A673 (cell line): Measurements from ENCODE around the gene AQP12B. TPM values are rescaled to one million over a fixed set of nuclear protein-coding genes. Genes with fewer than 3 reads are reported as not detected.
"Not testable (repeated sequence)": the region's sequence is repeated elsewhere in the genome, so short reads cannot be mapped to it uniquely, and the experiment has no call there.

Experiments
- Bru-seq: library from RNA; stranded (reverse); fragments of 400-500 nt; gene quantifications from one replicate; lab custom pipeline; 2021; lab: Mats Ljungman, UMichigan
- BruChase-seq, 2 experiments: library from RNA; stranded (reverse); fragments of 400-500 nt; gene quantifications; one replicate each; lab custom pipeline; 2021; lab: Mats Ljungman, UMichigan
- BruUV-seq: library from RNA; stranded (reverse); fragments of 400-500 nt; replicated peaks from 2 replicates; lab custom pipeline; 2021; lab: Mats Ljungman, UMichigan
- CTCF ChIA-PET: fragments of 300-600 bp; sonication (Branson Sonifier 250); formaldehyde crosslinking; loops from one replicate; lab custom pipeline; 2022; ENCODE audit warnings: antibody characterized with exemption; lab: Charles Lee
- POLR2A ChIA-PET: fragments of 300-600 bp; sonication (Branson Sonifier 250); formaldehyde crosslinking; loops from one replicate; lab custom pipeline; 2022; ENCODE audit warnings: antibody characterized with exemption; ENCODE audit not compliant: low non-redundant PET; lab: Charles Lee
- DNase-seq: peaks from one replicate; pipeline ENCODE4 v3.0.0-alpha.2; 2015; ENCODE audit warnings: low spot score
- H3K27ac ChIP-seq: fragments of 200-600 bp; sonication (generic); 2 replicates; pipeline ENCODE4 v1.5.1; 2016; ENCODE audit warnings: mixed run types, low read depth, mild to moderate bottlenecking, mixed read lengths, antibody characterized with exemption, low read length; ENCODE audit not compliant: poor library complexity, severe bottlenecking
- H3K27me3 ChIP-seq: fragments of 200-600 bp; sonication (generic); replicated peaks from 2 replicates; pipeline ENCODE4 v1.6.1; 2017; ENCODE audit warnings: mixed run types, low read depth, mild to moderate bottlenecking, mixed read lengths, antibody characterized with exemption, low read length; ENCODE audit not compliant: insufficient read depth, poor library complexity
- H3K36me3 ChIP-seq: fragments of 200-600 bp; sonication (generic); 2 replicates; pipeline ENCODE4 v1.6.1; 2016; ENCODE audit warnings: mixed run types, mild to moderate bottlenecking, mixed read lengths, antibody characterized with exemption, low read length; ENCODE audit not compliant: insufficient read depth, poor library complexity, severe bottlenecking
- H3K4me1 ChIP-seq: fragments of 200-600 bp; sonication (generic); 2 replicates; pipeline ENCODE4 v1.6.1; 2017; ENCODE audit warnings: mixed run types, mild to moderate bottlenecking, mixed read lengths, antibody characterized with exemption, low read length; ENCODE audit not compliant: insufficient read depth, poor library complexity, severe bottlenecking
- H3K4me3 ChIP-seq: fragments of 200-600 bp; sonication (generic); 2 replicates; pipeline ENCODE4 v1.5.1; 2016; ENCODE audit warnings: low read depth, mixed run types, mild to moderate bottlenecking, mixed read lengths, low read length; ENCODE audit not compliant: poor library complexity, severe bottlenecking
- H3K9me3 ChIP-seq: fragments of 200-600 bp; sonication (generic); 2 replicates; pipeline ENCODE4 v1.6.1; 2016; ENCODE audit warnings: mixed run types, low read depth, mild to moderate bottlenecking, mixed read lengths, antibody characterized with exemption, low read length; ENCODE audit not compliant: poor library complexity, severe bottlenecking
- CTCF ChIP-seq: fragments of 300-800, 200-600 bp; sonication (generic); conservative IDR thresholded peaks from 2 replicates; pipeline ENCODE4 v1.5.1; 2017; ENCODE audit warnings: low read depth, mild to moderate bottlenecking, antibody characterized with exemption, low read length, moderate library complexity, mixed read lengths
- EZH2 ChIP-seq: fragments of 200-600 bp; sonication (generic); IDR thresholded peaks from 2 replicates; pipeline ENCODE4 v1.6.1; 2017; ENCODE audit warnings: borderline replicate concordance, low read depth, mild to moderate bottlenecking, mixed read lengths, antibody characterized with exemption, low read length; ENCODE audit not compliant: poor library complexity, severe bottlenecking
- intact Hi-C: fragments of 100-400 bp; cut with micrococcal nuclease; formaldehyde crosslinking; loops from one replicate; pipeline ENCODE4 v1.10.0; 2022; ENCODE audit not compliant: unreplicated experiment
- long read RNA-seq: library from polyadenylated mRNA; stranded (forward); transcript quantifications from one replicate; pipeline ENCODE4 v2.0.0, GENCODE V29; 2022
- total RNA-seq: library from RNA; stranded (reverse); gene quantifications from 2 replicates; pipeline ENCODE4 v1.2.3, GENCODE V29; 2021

Gene AQP12B
- not detected in 2 replicates for total RNA-seq
- not detected for Bru-seq, nascent RNA
- BruChase-seq, experiment 1, labeled RNA remaining after a 2-hour chase: not detected
- not detected for BruChase-seq, experiment 2, labeled RNA remaining after a 6-hour chase
- long read RNA-seq: 0 reads

DNA sequence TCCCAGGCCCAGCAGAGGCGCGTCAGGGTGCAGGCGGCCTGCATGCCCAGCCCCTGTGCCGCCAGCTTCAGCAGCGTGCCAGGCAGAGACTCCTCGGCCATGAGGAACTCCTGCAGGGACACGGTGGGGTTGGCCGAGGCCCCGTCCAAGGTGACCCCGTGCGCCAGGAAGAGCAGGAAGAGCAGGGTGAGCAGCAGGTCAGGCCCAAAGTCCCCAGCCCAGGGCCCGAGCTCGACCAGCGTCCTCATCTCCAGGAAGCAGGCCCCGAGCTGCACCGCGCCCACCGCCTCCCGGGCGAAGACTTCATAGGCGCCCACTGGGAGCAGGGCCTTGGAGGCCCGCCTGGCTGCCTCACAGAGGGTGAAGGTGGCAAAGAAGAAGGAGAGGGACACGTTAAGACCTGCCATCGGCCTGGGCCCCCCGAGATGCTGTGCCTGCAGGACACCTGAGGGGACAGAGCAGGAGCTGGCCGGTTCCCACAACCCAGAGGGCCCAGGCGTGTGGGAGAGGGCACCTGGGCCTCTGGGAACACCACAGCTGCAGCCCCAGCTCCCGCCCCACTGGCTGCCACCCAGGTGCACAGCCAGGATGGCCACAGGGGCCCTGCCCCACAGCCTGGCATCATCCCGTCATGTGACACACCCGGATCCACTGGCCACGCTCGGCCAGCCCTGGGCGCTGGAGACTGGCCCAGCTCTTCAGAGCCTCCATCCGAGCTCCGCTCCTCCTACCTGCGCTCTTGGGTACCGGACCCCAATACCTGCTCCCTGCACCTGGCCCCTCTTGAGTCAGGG, at the start of gene AQP12B:
Gene AQP12B, minus strand, starts transcription at position 455 of the 794 bp plus-strand sequence. Its CDS starts 48 bp downstream, at position 407.
- intact Hi-C loops, H3K9me3 ChIP-seq, POLR2A ChIA-PET, DNase-seq, H3K36me3 ChIP-seq, CTCF ChIA-PET, H3K27ac ChIP-seq, BruUV-seq, H3K4me1 ChIP-seq, H3K4me3 ChIP-seq: not testable (repeated sequence)
- H3K27me3 ChIP-seq: peaks cover 16% of the 10 kb centered on the region

- no peak for TF ChIP-seq CTCF
- no peak for TF ChIP-seq EZH2
- Histone ChIP-seq H3K27ac (no peak overlapping the region), H3K27me3 (no peaks in the 10 kb centered on the region), H3K36me3 (peaks cover 17% of the 10 kb centered on the region), H3K4me3 (no peak overlapping the region), H3K4me1 (no peaks in the 10 kb centered on the region), H3K9me3 (no peaks in the 10 kb centered on the region)
- no TSS peak for BruUV-seq
- POLR2A ChIA-PET: no interaction called here
- CTCF ChIA-PET: interaction anchor here (0.6 kb wide), 1 partner anchor 57 kb away, joined by 12 read pairs; no protein-coding TSS in a partner anchor
- no peak for DNase-seq
- intact Hi-C loops: no loop called here
Observed at GRCh38 chr2:240732184-240732583, 49.5 kb upstream of the AQP12B start.

DNA sequence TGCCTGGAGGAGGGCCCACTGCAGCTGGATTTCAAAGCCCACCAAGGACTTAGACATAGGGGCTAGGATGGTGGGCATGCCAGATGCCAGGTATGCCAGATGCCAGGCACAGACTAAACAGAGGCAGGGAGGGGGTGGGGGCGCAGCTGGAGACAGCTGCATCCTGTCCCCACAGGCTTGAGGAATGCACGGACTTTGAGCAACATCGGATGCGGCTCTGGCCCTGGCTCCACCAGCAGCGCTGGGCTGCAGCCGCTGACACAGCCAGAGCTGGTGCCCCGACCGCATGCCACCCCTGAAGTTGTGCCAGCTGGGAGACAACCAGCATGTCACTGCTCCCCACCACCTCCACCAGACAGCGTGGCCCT, 48.5 kb upstream of the AQP12B start:
- ChIA-PET POLR2A (no interaction called here), CTCF (no interaction called here)
- no peak for TF ChIP-seq EZH2
- TF ChIP-seq CTCF: no peak
- no peak for DNase-seq
- no peak overlapping the region for H3K4me3 ChIP-seq
- H3K27ac ChIP-seq: no peak overlapping the region
- H3K4me1 ChIP-seq: no peaks in the 10 kb centered on the region
- peaks cover 15% of the 10 kb centered on the region for H3K36me3 ChIP-seq
- intact Hi-C loops: no loop called here
- H3K9me3 ChIP-seq: no peaks in the 10 kb centered on the region
- no TSS peak for BruUV-seq
- no peaks in the 10 kb centered on the region for H3K27me3 ChIP-seq
